B cell (primary cell): ENCODE results near the gene PRH1.

Experiments used
- CTCF ChIP-seq: fragments of 200-600 bp; IDR thresholded peaks from one replicate; pipeline ENCODE4 v1.8.0; 2022; ENCODE audit warnings: antibody characterized with exemption, mild to moderate bottlenecking
- EZH2 ChIP-seq: IDR thresholded peaks from 2 replicates; pipeline ENCODE4 v1.6.1; 2012; ENCODE audit warnings: borderline replicate concordance, low read depth, mild to moderate bottlenecking, moderate library complexity, low read length; ENCODE audit not compliant: insufficient read depth, poor library complexity, severe bottlenecking

GRCh38 chr12:10889226-10889625 is 5.2 kb upstream of the PRH1 start:
- TF ChIP-seq CTCF, result no peak
- no peak for TF ChIP-seq EZH2
